H1 (cell line): ENCODE results near the gene CHN2. TPM values are rescaled to one million over a fixed set of nuclear protein-coding genes. Genes with fewer than 3 reads are reported as not detected.

Source experiments
- CTCF ChIA-PET: fragments of 300-600 bp; sonication (Branson Sonifier 250); formaldehyde crosslinking; loops from one replicate; lab custom pipeline; 2021; ENCODE audit not compliant: partially characterized antibody; lab: Charles Lee
- POLR2A ChIA-PET: fragments of 300-600 bp; sonication (Branson Sonifier 250); formaldehyde crosslinking; loops from one replicate; lab custom pipeline; 2021; ENCODE audit warnings: inconsistent platforms; ENCODE audit not compliant: partially characterized antibody; lab: Charles Lee
- DNase-seq, 2 experiments: peaks; one replicate each; pipeline versions ENCODE4 v3.0.0 to v3.0.0-alpha.2; 2010 to 2022; ENCODE audit warnings: low spot score in 2 of 2, low read depth in 1 of 2, mixed read lengths in 1 of 2
- FAIRE-seq: peaks from 2 replicates; lab custom pipeline; 2011; peaks lifted over from hg19 to GRCh38; lab: Jason Lieb, UNC
- H2AFZ ChIP-seq: 2 replicates; pipeline ENCODE4 v1.8.1; 2012; ENCODE audit warnings: low read length, inconsistent platforms
- H2AK5ac ChIP-seq: 2 replicates; pipeline ENCODE4 v1.6.1; 2013; ENCODE audit warnings: low read depth, low read length
- H2BK120ac ChIP-seq: replicated peaks from 2 replicates; pipeline ENCODE3; 2013; ENCODE audit warnings: low read depth, low read length, inconsistent platforms
- H2BK12ac ChIP-seq: 2 replicates; pipeline ENCODE4 v1.6.1; 2013; ENCODE audit warnings: low read depth, low read length
- H2BK15ac ChIP-seq: 2 replicates; pipeline ENCODE4 v1.6.1; 2013; ENCODE audit warnings: low read length
- H2BK20ac ChIP-seq: 2 replicates; pipeline ENCODE4 v1.6.1; 2013; ENCODE audit warnings: low read length
- H2BK5ac ChIP-seq: 2 replicates; pipeline ENCODE4 v1.6.1; 2013; ENCODE audit warnings: low read depth, low read length
- H3K14ac ChIP-seq: 2 replicates; pipeline ENCODE4 v1.6.1; 2013; ENCODE audit warnings: inconsistent platforms; ENCODE audit not compliant: insufficient read length
- H3K18ac ChIP-seq: 2 replicates; pipeline ENCODE4 v1.6.1; 2013; ENCODE audit warnings: low read length; ENCODE audit errors: extremely low read depth
- H3K23ac ChIP-seq: 2 replicates; pipeline ENCODE4 v1.6.1; 2013; ENCODE audit warnings: inconsistent platforms; ENCODE audit not compliant: insufficient read length
- H3K23me2 ChIP-seq: 2 replicates; pipeline ENCODE4 v1.6.1; 2013; ENCODE audit warnings: low read depth, low read length
- H3K27ac ChIP-seq: 2 replicates; pipeline ENCODE4 v1.6.1; 2011; ENCODE audit warnings: low read depth, low read length, inconsistent platforms
- H3K27me3 ChIP-seq, 4 experiments: replicated peaks in 1 of 4; 1 replicate in 1 of 4; 2 replicates in 3 of 4; pipeline versions ENCODE4 v1.6.1 to v1.8.1; 2011 to 2013; ENCODE audit warnings: low read length in 3 of 4, mild to moderate bottlenecking in 3 of 4, inconsistent platforms in 2 of 4, mixed read lengths in 2 of 4, moderate library complexity in 1 of 4; ENCODE audit not compliant: control insufficient read depth in 3 of 4, insufficient read depth in 3 of 4; ENCODE audit errors: extremely low read depth in 1 of 4
- H3K36me3 ChIP-seq, 4 experiments: 2 replicates each; pipeline versions ENCODE4 v1.6.1 to v1.8.1; 2011 to 2013; ENCODE audit warnings: mild to moderate bottlenecking in 4 of 4, low read length in 3 of 4, moderate library complexity in 2 of 4, control low read depth in 1 of 4, inconsistent platforms in 1 of 4; ENCODE audit not compliant: insufficient read depth in 4 of 4, control insufficient read depth in 2 of 4
- H3K4ac ChIP-seq: replicated peaks from 2 replicates; pipeline ENCODE3; 2013; ENCODE audit warnings: low read length, low read depth, mixed read lengths, inconsistent platforms; ENCODE audit not compliant: insufficient read length
- H3K4me1 ChIP-seq, 4 experiments: replicated peaks in 1 of 4; 1 replicate in 1 of 4; 2 replicates in 3 of 4; pipeline versions ENCODE4 v1.6.1 to v1.8.1; 2011 to 2013; ENCODE audit warnings: low read length in 3 of 4, inconsistent platforms in 2 of 4, mixed read lengths in 1 of 4; ENCODE audit not compliant: insufficient read depth in 4 of 4, control insufficient read depth in 3 of 4
- H3K4me2 ChIP-seq, 2 experiments: 2 replicates each; pipeline versions ENCODE4 v1.6.1 to v1.8.1; 2011 to 2013; ENCODE audit warnings: low read depth in 2 of 2, low read length in 2 of 2, control low read depth in 1 of 2, inconsistent platforms in 1 of 2, mild to moderate bottlenecking in 1 of 2; ENCODE audit not compliant: insufficient read depth in 1 of 2
- H3K4me3 ChIP-seq, 4 experiments: fragments of 200-600, 300-600 bp in 1 of 4; sonication (generic), shearing (Covaris generic), sonication (Bioruptor Twin) in 1 of 4; 2 replicates each; pipeline versions ENCODE4 v1.5.1 to v1.8.1; 2011 to 2016; ENCODE audit warnings: low read length in 4 of 4, low read depth in 3 of 4, control low read depth in 2 of 4, inconsistent platforms in 2 of 4, mild to moderate bottlenecking in 2 of 4, mixed read lengths in 1 of 4, moderate library complexity in 1 of 4; ENCODE audit not compliant: insufficient read depth in 2 of 4; ENCODE audit errors: extremely low read depth in 1 of 4
- H3K56ac ChIP-seq: replicated peaks from 2 replicates; pipeline ENCODE3; 2013; ENCODE audit warnings: low read depth, mild to moderate bottlenecking, mixed read lengths, low read length, inconsistent platforms; ENCODE audit not compliant: insufficient read length
- H3K79me1 ChIP-seq: 2 replicates; pipeline ENCODE4 v1.6.1; 2013; ENCODE audit warnings: low read depth, low read length, control low read depth
- H3K79me2 ChIP-seq, 2 experiments: 2 replicates each; pipeline versions ENCODE4 v1.6.1 to v1.8.1; 2012 to 2013; ENCODE audit warnings: low read length in 2 of 2, mild to moderate bottlenecking in 2 of 2, inconsistent platforms in 1 of 2; ENCODE audit not compliant: insufficient read depth in 2 of 2, control insufficient read depth in 1 of 2
- H3K9ac ChIP-seq, 4 experiments: replicated peaks in 1 of 4; 1 replicate in 1 of 4; 2 replicates in 3 of 4; pipeline versions ENCODE4 v1.6.1 to v1.8.1; 2011 to 2013; ENCODE audit warnings: low read depth in 3 of 4, low read length in 3 of 4, control low read depth in 2 of 4, mild to moderate bottlenecking in 2 of 4, moderate library complexity in 2 of 4, inconsistent platforms in 1 of 4; ENCODE audit errors: extremely low read depth in 1 of 4
- H3K9me3 ChIP-seq, 2 experiments: 2 replicates each; pipeline versions ENCODE4 v1.6.1 to v1.8.1; 2012 to 2013; ENCODE audit warnings: mild to moderate bottlenecking in 2 of 2, moderate library complexity in 2 of 2, control low read depth in 1 of 2, inconsistent platforms in 1 of 2, low read depth in 1 of 2, low read length in 1 of 2, mixed read lengths in 1 of 2; ENCODE audit not compliant: insufficient read depth in 2 of 2
- H4K20me1 ChIP-seq, 2 experiments: replicated peaks in 1 of 2; 2 replicates each; pipeline versions ENCODE3 to v1.8.1; 2011 to 2013; ENCODE audit warnings: inconsistent platforms in 2 of 2, low read length in 2 of 2, mild to moderate bottlenecking in 1 of 2; ENCODE audit not compliant: insufficient read depth in 2 of 2, control insufficient read depth in 1 of 2
- H4K5ac ChIP-seq: 2 replicates; pipeline ENCODE4 v1.6.1; 2013; ENCODE audit warnings: low read length, low read depth, mixed read lengths, inconsistent platforms; ENCODE audit not compliant: insufficient read length
- H4K8ac ChIP-seq: 2 replicates; pipeline ENCODE4 v1.8.0; 2013; ENCODE audit warnings: mild to moderate bottlenecking, moderate library complexity, low read length, inconsistent platforms; ENCODE audit not compliant: insufficient read depth; ENCODE audit errors: extremely low read depth
- H4K91ac ChIP-seq: replicated peaks from 2 replicates; pipeline ENCODE3; 2013; ENCODE audit warnings: low read length, mixed read lengths, inconsistent platforms; ENCODE audit not compliant: insufficient read length
- BRCA1 ChIP-seq: IDR thresholded peaks from 2 replicates; pipeline ENCODE4 v1.6.1; 2012; ENCODE audit warnings: low read depth, low read length, improper control_type of control experiment
- CHD2 ChIP-seq: IDR thresholded peaks from 2 replicates; pipeline ENCODE4 v1.6.1; 2012; ENCODE audit warnings: low read length, improper control_type of control experiment
- E2F6 ChIP-seq: IDR thresholded peaks from 2 replicates; pipeline ENCODE4 v1.6.1; 2012; ENCODE audit warnings: inconsistent platforms
- EGR1 ChIP-seq: IDR thresholded peaks from 2 replicates; pipeline ENCODE4 v1.6.1; 2011; ENCODE audit warnings: low read depth, low read length, borderline replicate concordance
- GABPA ChIP-seq: IDR thresholded peaks from 2 replicates; pipeline ENCODE4 v1.6.1; 2011; ENCODE audit warnings: mild to moderate bottlenecking, low read length, moderate library complexity, borderline replicate concordance; ENCODE audit not compliant: insufficient read depth
- JUN ChIP-seq: IDR thresholded peaks from 2 replicates; pipeline ENCODE4 v1.6.1; 2011; ENCODE audit warnings: low read depth, mild to moderate bottlenecking, improper control_type of control experiment, low read length
- NANOG ChIP-seq: IDR thresholded peaks from 2 replicates; pipeline ENCODE4 v1.6.1; 2011; ENCODE audit warnings: low read length, low read depth, mild to moderate bottlenecking, inconsistent platforms; ENCODE audit not compliant: insufficient read depth, poor library complexity, severe bottlenecking
- SIN3A ChIP-seq, 2 experiments: IDR thresholded peaks in 1 of 2; conservative IDR thresholded peaks in 1 of 2; 2 replicates each; pipeline ENCODE4 v1.6.1; 2011 to 2012; ENCODE audit warnings: low read length in 2 of 2, improper control_type of control experiment in 1 of 2, low read depth in 1 of 2, mild to moderate bottlenecking in 1 of 2
- SIRT6 ChIP-seq: IDR thresholded peaks from one replicate; pipeline ENCODE4 v1.7.1; 2012; ENCODE audit warnings: low read length, inconsistent platforms
- SIX5 ChIP-seq: IDR thresholded peaks from 2 replicates; pipeline ENCODE4 v1.6.1; 2011; ENCODE audit warnings: mild to moderate bottlenecking, low read depth, low read length
- SUZ12 ChIP-seq: fragments of 200-600 bp; sonication (generic); IDR thresholded peaks from 2 replicates; pipeline ENCODE4 v1.6.1; 2012; ENCODE audit warnings: mild to moderate bottlenecking, inconsistent platforms, low read length, moderate library complexity, mixed read lengths
- TAF1 ChIP-seq: IDR thresholded peaks from 2 replicates; pipeline ENCODE4 v1.6.1; 2011; ENCODE audit warnings: mild to moderate bottlenecking, low read depth, low read length
- TAF7 ChIP-seq: optimal IDR thresholded peaks from 2 replicates; pipeline ENCODE3; 2011; ENCODE audit warnings: low read depth, mild to moderate bottlenecking, inconsistent platforms, low read length, moderate library complexity, borderline replicate concordance
- WGBS, 2 experiments: shearing (Covaris generic) in 1 of 2; methylation state at CpG; one replicate each; pipeline versions ENCODE4 v1.1.6 to v1.1.7; 2013 to 2015; ENCODE audit warnings: low lambda C conversion rate in 2 of 2, mixed read lengths in 2 of 2, inconsistent platforms in 1 of 2, low coverage in 1 of 2, missing lambda C conversion rate in 1 of 2; ENCODE audit not compliant: insufficient replicate concordance in 2 of 2, insufficient coverage in 1 of 2, insufficient read length in 1 of 2; ENCODE audit errors: extremely low coverage in 1 of 2, missing lambda C conversion rate in 1 of 2; 5-methylcytosine and 5-hydroxymethylcytosine counted together
- polyA plus RNA-seq, 7 experiments: library from polyadenylated mRNA; depleted of rRNA in 3 of 7; stranded (reverse) in 5 of 7; unstranded in 2 of 7; fragments of >200 nt in 5 of 7; fragments of 200-250 nt in 2 of 7; gene quantifications; 1 replicate in 5 of 7; 2 replicates in 1 of 7; 4 replicates in 1 of 7; pipeline versions ENCODE4 v1.2.1 to v1.2.3, GENCODE V29; 2011 to 2013; ENCODE audit warnings: missing spikeins in 2 of 7, mixed read lengths in 2 of 7
- total RNA-seq: library from RNA; stranded (reverse); fragmentation: NEBNext Ultra II Directional; extraction: Animal tissue kit (Norgen Biotek cat#: 25700); gene quantifications from 2 replicates; pipeline ENCODE4 v1.2.1, GENCODE V29; 2021
- TF ChIP-seq, protein P1 (sequence below): IDR thresholded peaks from 2 replicates; pipeline ENCODE4 v1.6.1; 2011; ENCODE audit warnings: low read depth, mild to moderate bottlenecking, low read length; ENCODE audit not compliant: insufficient read depth

The CHN2 gene
- total and polyA plus RNA-seq, 2 of the 8 experiments (the other 6 are each of a cell fraction or from before 2014, with no cell fraction given): 2.9 to 4.8 TPM

GRCh38 chr7:29269935-29270334, 75.4 kb downstream of the CHN2 start:
- FAIRE-seq (no peak), DNase-seq (no peak)
- H3K4ac ChIP-seq: no peak overlapping the region
- H3K4me2 ChIP-seq: no peak overlapping the region
- H4K91ac ChIP-seq: no peak overlapping the region
- H2AFZ ChIP-seq: no peak overlapping the region
- no peak overlapping the region for H2BK15ac ChIP-seq
- peaks cover 2 to 7% (median 6%) of the 10 kb centered on the region in 4 experiments; a peak in 4 of 7 replicates for H3K4me1 ChIP-seq
- no peak overlapping the region for H2BK120ac ChIP-seq
- no peak overlapping the region for H3K4me3 ChIP-seq
- no peak overlapping the region for H4K8ac ChIP-seq
- H3K79me2 ChIP-seq: no peaks in the 10 kb centered on the region
- no peak overlapping the region for H3K18ac ChIP-seq
- H3K23me2 ChIP-seq: no peaks in the 10 kb centered on the region
- H4K20me1 ChIP-seq: no peaks in the 10 kb centered on the region
- H2BK20ac ChIP-seq: no peak overlapping the region
- no peak overlapping the region for H3K56ac ChIP-seq
- no peaks in the 10 kb centered on the region for H3K9me3 ChIP-seq
- no peaks in the 10 kb centered on the region for H3K36me3 ChIP-seq
- H4K5ac ChIP-seq: no peak overlapping the region
- CTCF ChIA-PET: no interaction called here
- no peak overlapping the region for H2BK12ac ChIP-seq
- H3K27me3 ChIP-seq: no peaks in the 10 kb centered on the region
- no peak overlapping the region for H2AK5ac ChIP-seq
- no peak overlapping the region for H3K9ac ChIP-seq
- H3K79me1 ChIP-seq: no peaks in the 10 kb centered on the region
- POLR2A ChIA-PET: no interaction called here
- 88% methylated on average over 1 of the region's 1 CpG; no CpG with 5 or more reads in 1 of the 2 experiments for WGBS, 2 experiments
- H3K14ac ChIP-seq: no peak overlapping the region
- H3K27ac ChIP-seq: no peak overlapping the region
- no peak overlapping the region for H3K23ac ChIP-seq
- no peak overlapping the region for H2BK5ac ChIP-seq
- TF ChIP-seq NANOG (no peak), E2F6 (no peak), SIX5 (no peak), CHD2 (no peak), EGR1 (no peak), JUN (no peak), SIRT6 (no peak), TAF7 (no peak), BRCA1 (no peak), SUZ12 (no peak), SIN3A (conservative IDR thresholded peaks at IDR 0.05 in 1 of 2, IDR thresholded peaks at IDR 0.05 in 1 of 2; ENCODE audit: low read depth in 1 of 2, low read length in 2 of 2) (no peak), GABPA (no peak), TAF1 (no peak)
- TF ChIP-seq, protein P1, sequence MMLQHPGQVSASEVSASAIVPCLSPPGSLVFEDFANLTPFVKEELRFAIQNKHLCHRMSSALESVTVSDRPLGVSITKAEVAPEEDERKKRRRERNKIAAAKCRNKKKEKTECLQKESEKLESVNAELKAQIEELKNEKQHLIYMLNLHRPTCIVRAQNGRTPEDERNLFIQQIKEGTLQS: no peak
